ENCODE data around the gene TBR1.

Gene TBR1

GRCh38 chr2:161415987-161416707, at the start of gene TBR1:
Gene TBR1, plus strand, starts transcription at chr2:161416297. Its CDS starts 114 bp downstream, at chr2:161416411.
- DNase-seq, result no peak

DNA sequence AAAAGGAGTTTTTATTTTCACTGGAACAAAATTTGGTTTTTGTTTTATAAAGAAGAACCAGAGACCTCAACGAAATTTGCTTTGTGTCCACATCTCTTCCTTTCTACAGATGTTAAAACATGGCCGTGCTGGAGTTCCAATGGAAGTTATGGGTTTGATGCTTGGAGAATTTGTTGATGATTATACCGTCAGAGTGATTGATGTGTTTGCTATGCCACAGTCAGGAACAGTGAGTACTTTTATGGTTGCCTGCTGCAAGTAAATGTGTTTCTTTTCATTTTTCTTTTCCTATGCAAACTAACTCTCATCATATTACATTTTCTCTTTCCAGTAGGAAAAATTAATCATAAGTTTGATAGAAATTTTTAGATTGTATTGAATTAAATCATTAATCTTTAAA, 48.4 kb upstream of the TBR1 start:
- no peak for DNase-seq

DNA sequence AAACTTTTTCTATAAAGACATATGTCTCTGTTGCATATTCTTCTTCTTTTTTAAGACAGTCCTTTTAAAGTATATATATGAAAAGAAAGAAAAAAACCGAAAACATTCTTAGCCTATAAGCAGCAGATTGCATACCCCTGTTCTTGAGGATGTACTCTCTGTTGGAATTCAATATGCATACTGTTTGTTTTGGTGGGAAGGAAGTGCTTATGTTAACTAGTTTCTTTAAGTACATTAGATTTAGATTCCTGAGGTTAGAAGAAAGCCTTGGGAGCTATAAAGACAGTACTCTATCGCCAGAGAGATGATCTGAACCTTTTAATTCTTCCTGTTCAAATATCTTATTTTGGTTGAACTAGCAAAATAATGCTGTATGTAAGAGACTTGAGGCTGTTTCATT, 46.8 kb upstream of the TBR1 start:
- DNase-seq, result no peak

GRCh38 chr2:161370981-161371380, 45.1 kb upstream of the TBR1 start:
- DNase-seq, result no peak

GRCh38 chr2:161371869-161372268, 44.2 kb upstream of the TBR1 start:
- no peak for DNase-seq

GRCh38 chr2:161373942-161374341, 42.2 kb upstream of the TBR1 start:
- peak; percentile 3 for DNase-seq

GRCh38 chr2:161374446-161374845, 41.7 kb upstream of the TBR1 start:
- no peak for DNase-seq

DNA sequence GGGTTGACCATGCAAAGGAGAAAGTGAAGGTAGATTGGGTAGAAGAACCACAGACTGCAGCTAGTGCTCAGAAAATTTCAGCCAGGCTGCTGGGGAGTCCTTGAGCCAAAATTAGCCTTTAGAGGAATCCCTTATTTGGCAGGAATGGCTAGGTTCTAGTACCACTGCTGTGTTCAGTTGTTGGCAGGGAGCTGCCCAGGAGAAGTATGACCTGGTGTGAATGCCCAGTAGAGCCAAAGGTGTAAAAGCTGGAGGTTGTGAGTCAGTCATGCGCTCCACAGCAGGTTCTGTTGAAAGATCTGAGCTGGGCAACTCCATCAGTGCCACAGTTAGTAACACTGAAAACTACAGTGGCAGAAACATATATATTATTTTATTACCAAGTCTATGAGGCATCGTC, 36.4 kb upstream of the TBR1 start:
- no peak for DNase-seq

DNA sequence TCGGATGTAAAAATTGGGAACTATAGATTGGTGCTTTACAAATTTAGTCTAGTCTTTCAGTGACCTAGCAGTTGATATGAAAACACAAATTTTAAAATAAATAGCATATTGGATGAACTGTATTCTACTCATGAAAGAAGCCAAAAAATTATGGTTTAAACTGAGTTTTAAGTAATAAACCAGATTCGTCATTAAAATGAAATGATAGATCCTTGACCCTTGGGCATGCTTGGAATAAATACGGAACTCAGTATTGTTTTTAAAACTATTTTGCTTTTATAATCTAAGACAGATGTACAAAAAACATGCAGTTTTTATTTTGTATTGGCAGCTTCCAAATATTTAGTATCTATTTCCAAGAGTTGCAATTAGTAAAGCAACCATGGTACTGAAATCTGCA, 34.6 kb upstream of the TBR1 start:
- DNase-seq, result no peak

DNA sequence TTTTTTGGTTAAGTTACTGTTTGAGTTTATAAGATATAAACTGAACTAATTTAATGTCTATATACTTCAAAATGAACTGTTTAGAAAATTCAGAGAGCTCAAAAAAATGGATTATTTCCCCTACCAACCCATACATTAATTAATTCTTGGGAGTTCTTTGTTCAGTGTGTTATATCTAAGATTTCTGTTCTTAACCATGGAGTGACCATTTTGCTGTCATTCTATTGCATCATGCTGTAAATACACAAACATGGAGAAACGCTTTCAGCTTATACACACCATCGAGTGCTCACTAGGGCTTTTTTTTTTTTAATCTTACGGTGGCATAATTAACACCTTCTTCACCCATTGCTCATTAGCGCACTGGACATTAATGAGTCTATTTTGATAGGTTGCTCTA, 33.4 kb upstream of the TBR1 start:
- DNase-seq, result no peak

DNA sequence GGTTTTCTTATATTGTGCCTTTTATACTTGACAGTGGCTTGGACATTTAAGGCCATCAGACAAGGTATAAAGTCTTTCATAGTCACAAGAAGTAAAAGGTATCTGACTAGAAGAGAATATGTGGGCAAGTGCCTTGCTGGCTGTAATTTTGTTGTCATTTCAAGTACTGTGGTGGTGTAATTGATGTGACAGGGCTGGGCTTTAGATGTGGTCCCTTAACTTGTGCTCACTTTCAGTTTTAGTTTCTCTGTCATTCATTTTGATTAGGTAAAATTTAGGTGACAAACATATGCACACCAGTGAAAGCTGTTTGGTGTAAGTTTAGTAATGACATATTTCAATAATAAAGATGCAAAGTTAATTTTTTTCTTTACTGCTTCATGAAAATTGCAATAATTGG, 31.2 kb upstream of the TBR1 start:
- no peak for DNase-seq

DNA sequence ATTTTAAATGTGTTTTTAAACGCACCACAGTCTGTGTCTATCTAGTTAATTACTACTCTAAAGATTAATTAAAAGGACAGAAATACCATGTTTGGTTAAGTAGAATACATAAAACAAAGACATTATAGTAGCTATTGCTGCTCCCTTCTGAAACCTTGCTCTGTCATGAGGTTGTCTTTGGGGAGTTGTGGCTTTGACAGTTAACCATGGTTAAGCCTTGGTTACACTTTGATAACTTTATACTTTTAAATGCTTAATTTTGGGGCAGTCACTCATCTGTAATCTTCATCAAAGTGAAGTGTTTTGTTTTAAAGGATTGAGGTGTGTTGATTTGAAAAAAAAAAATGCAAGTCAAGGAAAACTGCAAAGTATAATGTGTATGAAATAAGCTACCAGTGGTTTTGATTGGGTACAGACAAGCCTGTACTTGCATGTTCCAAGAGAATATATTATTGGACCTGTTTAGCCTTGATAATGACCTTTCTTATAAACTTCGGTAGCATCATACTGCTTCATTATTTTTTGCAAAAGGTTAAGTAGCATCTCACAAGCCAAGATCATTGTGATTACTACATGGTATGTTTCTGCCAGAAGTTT, 29.8 kb upstream of the TBR1 start:
- no peak for DNase-seq

DNA sequence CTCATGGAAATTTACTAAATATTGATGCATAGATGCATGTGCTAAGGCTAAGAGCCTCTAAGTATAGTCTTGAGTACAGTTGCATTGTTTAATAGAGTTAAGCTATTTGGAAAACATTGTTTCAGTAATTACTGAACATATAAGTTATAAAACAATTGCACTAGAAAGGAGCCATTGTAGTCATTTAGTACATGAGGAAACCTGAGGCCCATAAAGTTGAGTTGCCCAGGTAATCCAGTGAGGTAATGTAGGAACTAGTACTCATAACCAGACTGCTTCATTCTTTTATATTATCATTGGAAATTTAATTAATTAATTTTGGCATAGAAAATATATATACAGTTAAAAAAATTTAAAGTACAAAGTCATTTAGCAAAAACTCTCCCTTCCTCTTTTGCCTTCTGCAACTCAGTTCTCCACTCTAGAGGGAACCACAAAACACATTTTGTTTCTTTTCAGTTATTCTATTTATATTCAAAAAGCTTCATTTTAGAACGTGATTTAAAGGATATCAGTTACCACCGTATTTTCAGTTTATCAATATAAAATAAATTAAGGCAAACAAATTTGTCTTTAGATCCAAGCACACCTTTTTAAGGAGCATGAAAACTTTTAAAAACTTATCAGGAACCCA, 27.8 kb upstream of the TBR1 start:
- no peak for DNase-seq

DNA sequence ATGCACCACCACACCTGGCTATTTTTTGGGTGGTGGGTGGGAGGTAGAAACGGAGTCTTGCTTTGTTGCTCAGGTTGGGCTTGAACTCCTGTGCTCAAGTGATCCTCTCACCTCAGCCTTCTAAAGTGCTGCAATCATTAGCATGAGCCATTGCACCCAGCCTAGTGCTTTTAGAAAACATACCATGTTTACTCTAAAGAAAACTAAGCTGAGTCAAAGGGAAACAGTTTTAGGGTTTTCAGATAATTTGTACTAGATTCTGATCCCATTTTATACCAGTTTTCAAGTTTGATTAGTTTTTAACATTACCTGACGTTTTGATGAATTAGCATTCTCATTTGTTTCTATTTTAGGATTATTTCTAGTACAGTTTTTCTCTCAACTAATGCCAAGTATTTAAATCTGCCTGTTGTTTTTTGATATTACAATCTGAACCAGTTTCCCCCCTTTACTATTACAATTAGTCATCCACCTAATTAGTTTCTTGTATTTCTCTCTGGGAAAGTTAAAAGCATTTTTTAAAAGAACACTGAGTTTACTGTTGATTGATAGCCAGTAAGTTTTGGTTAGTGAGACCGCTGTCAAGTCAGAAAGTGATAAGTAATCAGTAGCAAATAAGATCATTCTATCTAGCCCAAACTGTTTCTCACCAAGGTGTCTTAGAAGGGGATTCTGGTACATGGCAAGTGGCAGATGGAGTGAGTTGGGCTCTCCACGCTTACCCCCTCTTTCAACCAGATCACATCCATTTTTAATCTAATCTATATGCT, 24.2 kb upstream of the TBR1 start:
- no peak for DNase-seq

DNA sequence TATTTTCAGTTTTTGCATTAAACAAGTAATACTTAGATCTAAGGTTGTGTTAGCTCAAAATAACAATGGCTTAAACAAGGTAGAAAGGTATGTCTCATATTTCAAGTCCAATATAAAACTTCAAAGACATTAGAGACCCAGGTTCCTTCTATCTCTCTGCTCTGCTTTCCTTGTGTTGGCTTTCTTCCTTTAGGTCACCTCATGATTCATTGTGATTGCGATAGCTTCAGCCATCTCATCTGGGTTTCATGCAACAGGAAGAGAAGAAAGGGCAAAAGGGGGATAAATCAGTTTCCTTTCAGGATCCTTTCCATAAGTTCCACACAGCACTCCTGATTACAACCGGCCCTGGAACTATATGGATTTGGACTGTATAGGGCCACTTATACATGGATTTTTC, 16.0 kb upstream of the TBR1 start:
- DNase-seq, result no peak

- DNase-seq, result no peak
Measured at GRCh38 chr2:161402297-161402696, 13.8 kb upstream of the TBR1 start.

DNA sequence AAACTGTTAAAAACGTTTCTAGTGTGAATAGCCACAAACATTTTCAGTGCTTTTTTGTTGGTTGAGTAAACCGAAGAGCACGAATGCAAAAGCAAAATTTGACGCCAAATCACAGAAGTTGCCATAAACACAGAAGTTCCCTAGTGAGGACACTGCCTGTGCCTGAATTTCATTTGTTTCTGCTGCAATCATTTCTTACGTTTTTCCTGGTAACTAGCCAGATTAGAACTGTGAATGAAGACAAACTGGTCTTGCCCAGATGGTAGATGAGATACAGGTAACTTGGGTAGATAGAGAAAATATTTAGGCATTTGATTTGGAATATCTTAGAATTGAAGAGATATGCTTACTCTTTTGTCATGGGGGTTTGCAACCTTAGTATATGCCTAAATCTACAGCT, 9.8 kb upstream of the TBR1 start:
- no peak for DNase-seq

DNA sequence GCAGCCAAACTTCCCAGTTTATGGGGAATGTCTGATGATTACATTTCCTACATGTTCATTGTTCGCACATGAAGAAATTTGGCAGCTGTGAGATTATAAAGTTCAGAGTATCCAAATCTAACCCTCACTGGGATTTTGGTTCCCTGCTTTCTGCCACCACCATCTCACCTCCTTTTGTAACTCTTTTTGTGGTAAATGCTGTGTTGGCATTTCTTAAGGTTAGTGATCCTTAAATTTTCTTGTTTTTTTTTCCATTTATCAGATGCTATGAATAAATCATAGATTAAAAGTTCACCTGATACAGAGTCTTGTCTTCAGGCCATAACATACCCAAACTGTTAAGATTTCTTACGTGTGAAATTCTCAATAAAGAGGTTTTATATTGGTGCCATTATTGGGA, 8.5 kb upstream of the TBR1 start:
- no peak for DNase-seq

DNA sequence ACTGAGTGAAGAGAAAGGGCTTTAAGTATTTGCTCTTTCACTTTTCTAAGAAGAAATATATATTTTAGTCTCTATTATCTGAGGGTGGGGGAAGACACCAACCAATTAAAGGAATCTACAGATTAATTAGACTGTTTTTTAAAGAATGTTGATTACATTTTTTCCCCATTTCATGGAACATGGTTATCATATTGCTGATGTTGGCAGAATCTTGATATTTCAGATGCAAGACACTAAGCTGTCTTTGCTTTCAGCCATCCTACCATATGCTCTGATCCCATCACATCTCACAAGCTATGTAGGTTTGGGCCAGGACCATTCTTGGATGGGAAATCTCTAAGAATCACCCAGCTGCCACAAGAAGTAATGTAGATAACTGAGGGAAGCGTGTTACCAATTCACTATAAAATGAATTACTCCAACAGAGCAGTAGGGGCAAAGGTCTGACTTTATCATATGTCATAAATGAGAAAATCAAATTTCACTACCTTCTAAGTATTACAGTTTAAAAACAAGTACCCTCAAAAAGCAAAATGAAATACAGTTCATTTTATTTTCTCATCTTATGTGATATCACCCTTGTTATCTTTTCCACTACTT, 6.7 kb upstream of the TBR1 start:
- no peak for DNase-seq

- no peak for DNase-seq
Measured at GRCh38 chr2:161412346-161412745, 3.8 kb upstream of the TBR1 start.

- no peak for DNase-seq
Measured at GRCh38 chr2:161414042-161415033, 1.8 kb upstream of the TBR1 start.
